HEK293 (cell line): Measurements from ENCODE around the gene ZSWIM4.

Source experiments
- BCL11A ChIP-seq: fragments of 450-650 bp; formaldehyde crosslinking; IDR thresholded peaks from 2 replicates; pipeline ENCODE4 v1.5.1; 2016; ENCODE audit warnings: low read depth, missing biosample characterization, missing genetic modification characterization
- CTCF ChIP-seq: fragments of 450-650 bp; formaldehyde crosslinking; IDR thresholded peaks from 2 replicates; pipeline ENCODE4 v1.5.1; 2016; ENCODE audit warnings: missing biosample characterization, missing genetic modification characterization
- EGR2 ChIP-seq: fragments of 450-650 bp; formaldehyde crosslinking; IDR thresholded peaks from 2 replicates; pipeline ENCODE4 v1.5.1; 2016; ENCODE audit warnings: low read depth, missing biosample characterization, missing genetic modification characterization
- ELK4 ChIP-seq: IDR thresholded peaks from 2 replicates; pipeline ENCODE4 v1.6.1; 2011; ENCODE audit warnings: mild to moderate bottlenecking, low read depth, low read length, borderline replicate concordance
- FEZF1 ChIP-seq: fragments of 450-650 bp; formaldehyde crosslinking; IDR thresholded peaks from 2 replicates; pipeline ENCODE4 v1.5.1; 2016; ENCODE audit warnings: missing biosample characterization, missing genetic modification characterization
- TRIM28 ChIP-seq: IDR thresholded peaks from 2 replicates; pipeline ENCODE4 v1.6.1; 2011; ENCODE audit warnings: low read length, control low read depth, borderline replicate concordance
- ZBTB44 ChIP-seq: fragments of 450-650 bp; IDR thresholded peaks from 2 replicates; pipeline ENCODE4 v1.5.1; 2018; ENCODE audit warnings: missing biosample characterization, mild to moderate bottlenecking, missing genetic modification characterization
- ZNF121 ChIP-seq: fragments of 450-650 bp; formaldehyde crosslinking; IDR thresholded peaks from 2 replicates; pipeline ENCODE4 v1.5.1; 2016; ENCODE audit warnings: missing biosample characterization, missing genetic modification characterization
- ZNF221 ChIP-seq: fragments of 450-650 bp; formaldehyde crosslinking; IDR thresholded peaks from 2 replicates; pipeline ENCODE4 v1.5.1; 2017; ENCODE audit warnings: missing biosample characterization, missing genetic modification characterization, borderline replicate concordance
- ZNF654 ChIP-seq: fragments of 450-650 bp; formaldehyde crosslinking; IDR thresholded peaks from 2 replicates; pipeline ENCODE4 v1.5.1; 2016; ENCODE audit warnings: low read depth, missing biosample characterization, missing genetic modification characterization
- ZNF785 ChIP-seq: fragments of 450-650 bp; formaldehyde crosslinking; IDR thresholded peaks from 2 replicates; pipeline ENCODE4 v1.5.1; 2016; ENCODE audit warnings: missing biosample characterization, missing genetic modification characterization
- ZNF792 ChIP-seq: fragments of 450-650 bp; formaldehyde crosslinking; IDR thresholded peaks from 2 replicates; pipeline ENCODE4 v1.5.1; 2016; ENCODE audit warnings: missing biosample characterization, missing genetic modification characterization
- ZSCAN30 ChIP-seq: fragments of 450-650 bp; IDR thresholded peaks from 2 replicates; pipeline ENCODE4 v1.5.1; 2018; ENCODE audit warnings: missing biosample characterization, mild to moderate bottlenecking, missing genetic modification characterization, moderate library complexity

GRCh38 chr19:13794757-13795589 lies at the start of gene ZSWIM4:
- TF ChIP-seq CTCF (no peak), EGR2 (tag by site-specific recombination) (peak; percentile 82), ZNF785 (tag by site-specific recombination) (no peak), ELK4 (no peak), ZNF221 (tag by site-specific recombination) (no peak), BCL11A (tag by site-specific recombination) (0 out of 2 replicates have a peak, but pooled peaks have one; percentile 13), ZNF654 (tag by site-specific recombination) (no peak), ZNF792 (tag by site-specific recombination) (no peak), TRIM28 (no peak), FEZF1 (tag by site-specific recombination) (no peak), ZNF121 (peak; percentile 93), ZSCAN30 (peak; percentile 69; the same call in 1 of the 2 replicates), ZBTB44 (tag by site-specific recombination) (no peak)
